ENCODE measurements around the gene SLC16A13. TPM values are rescaled to one million over a fixed set of nuclear protein-coding genes. Genes with fewer than 3 reads are reported as not detected.

SLC16A13 gene
- total and polyA plus RNA-seq, 2 experiments from 2014 or later = 4.0 to 5.8 TPM

- H3K4me3 ChIP-seq = no peak overlapping the region
- H3K27ac ChIP-seq = no peak overlapping the region
- no peaks in the 10 kb centered on the region for H3K36me3 ChIP-seq
- TF ChIP-seq, protein P1, sequence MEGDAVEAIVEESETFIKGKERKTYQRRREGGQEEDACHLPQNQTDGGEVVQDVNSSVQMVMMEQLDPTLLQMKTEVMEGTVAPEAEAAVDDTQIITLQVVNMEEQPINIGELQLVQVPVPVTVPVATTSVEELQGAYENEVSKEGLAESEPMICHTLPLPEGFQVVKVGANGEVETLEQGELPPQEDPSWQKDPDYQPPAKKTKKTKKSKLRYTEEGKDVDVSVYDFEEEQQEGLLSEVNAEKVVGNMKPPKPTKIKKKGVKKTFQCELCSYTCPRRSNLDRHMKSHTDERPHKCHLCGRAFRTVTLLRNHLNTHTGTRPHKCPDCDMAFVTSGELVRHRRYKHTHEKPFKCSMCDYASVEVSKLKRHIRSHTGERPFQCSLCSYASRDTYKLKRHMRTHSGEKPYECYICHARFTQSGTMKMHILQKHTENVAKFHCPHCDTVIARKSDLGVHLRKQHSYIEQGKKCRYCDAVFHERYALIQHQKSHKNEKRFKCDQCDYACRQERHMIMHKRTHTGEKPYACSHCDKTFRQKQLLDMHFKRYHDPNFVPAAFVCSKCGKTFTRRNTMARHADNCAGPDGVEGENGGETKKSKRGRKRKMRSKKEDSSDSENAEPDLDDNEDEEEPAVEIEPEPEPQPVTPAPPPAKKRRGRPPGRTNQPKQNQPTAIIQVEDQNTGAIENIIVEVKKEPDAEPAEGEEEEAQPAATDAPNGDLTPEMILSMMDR (IDR thresholded peaks at IDR 0.05; ENCODE audit: low read depth, low read length) = no peak
- H3K27me3 ChIP-seq = peaks cover 35% of the 10 kb centered on the region
- no peaks in the 10 kb centered on the region for H3K9me3 ChIP-seq (ENCODE audit: low read depth)
- DNase-seq (ENCODE audit: low read depth in 1 of 2, low spot score in 1 of 2) = peak in 1 of 2 donors; percentile 25
- H3K4me1 ChIP-seq (ENCODE audit: low read depth) = peaks cover 9% of the 10 kb centered on the region
Observed at GRCh38 chr17:7041607-7042500, 6.0 kb downstream of the SLC16A13 start.

DNA sequence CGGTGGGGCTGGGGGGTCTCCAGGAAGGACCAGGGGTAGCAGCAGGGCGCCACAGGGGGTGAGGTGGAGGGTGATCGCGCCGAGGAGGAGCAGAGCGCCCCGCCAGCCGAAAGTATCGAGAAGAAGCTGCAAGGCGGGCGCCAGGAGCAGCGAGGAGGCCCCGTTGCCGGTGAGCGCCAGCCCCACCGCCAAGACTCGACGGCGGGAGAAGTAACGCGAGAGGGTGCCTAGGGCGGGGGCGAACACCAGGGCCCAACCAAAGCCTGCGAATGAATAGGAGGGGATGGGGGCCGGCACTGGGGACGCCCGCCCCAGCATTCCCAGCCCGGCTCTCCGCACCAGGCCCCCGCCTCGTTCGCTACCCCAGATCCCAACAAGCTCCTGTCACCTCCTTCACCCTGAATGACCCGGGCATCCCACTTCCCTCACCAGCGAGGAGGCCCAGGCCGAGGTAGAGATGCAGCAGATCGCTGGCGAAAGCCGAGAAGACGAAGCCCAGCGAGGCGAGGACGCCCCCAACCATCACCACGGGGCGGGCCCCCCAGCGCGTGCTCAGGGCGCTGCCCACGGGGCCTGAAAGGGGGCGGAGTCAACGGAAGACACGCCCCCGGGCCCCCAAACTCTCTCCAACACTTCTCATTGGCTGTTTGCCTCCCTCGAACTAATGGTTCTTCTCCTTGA lies 6.8 kb downstream of the SLC16A13 start:
- H3K27ac ChIP-seq = no peak overlapping the region
- H3K4me3 ChIP-seq = peak overlapping the region; percentile 14
- TF ChIP-seq, protein P1 (IDR thresholded peaks at IDR 0.05; ENCODE audit: low read depth, low read length) = no peak
- H3K9me3 ChIP-seq (ENCODE audit: low read depth) = no peaks in the 10 kb centered on the region
- H3K4me1 ChIP-seq (ENCODE audit: low read depth) = peaks cover 11% of the 10 kb centered on the region
- no peaks in the 10 kb centered on the region for H3K36me3 ChIP-seq
- H3K27me3 ChIP-seq = peaks cover 35% of the 10 kb centered on the region
- peak in 1 of 2 donors; percentile 30 for DNase-seq (ENCODE audit: low read depth in 1 of 2, low spot score in 1 of 2)

- DNase-seq (ENCODE audit: low read depth in 1 of 2, low spot score in 1 of 2) = no peak
- Histone ChIP-seq H3K9me3 (ENCODE audit: low read depth) (no peaks in the 10 kb centered on the region), H3K4me3 (peak overlapping the region; percentile 14), H3K4me1 (ENCODE audit: low read depth) (peaks cover 6% of the 10 kb centered on the region), H3K36me3 (no peaks in the 10 kb centered on the region), H3K27me3 (peaks cover 35% of the 10 kb centered on the region), H3K27ac (no peak overlapping the region)
- TF ChIP-seq, protein P1 (IDR thresholded peaks at IDR 0.05; ENCODE audit: low read depth, low read length) = no peak
Observed at GRCh38 chr17:7043182-7043496, 7.3 kb downstream of the SLC16A13 start.

DNA sequence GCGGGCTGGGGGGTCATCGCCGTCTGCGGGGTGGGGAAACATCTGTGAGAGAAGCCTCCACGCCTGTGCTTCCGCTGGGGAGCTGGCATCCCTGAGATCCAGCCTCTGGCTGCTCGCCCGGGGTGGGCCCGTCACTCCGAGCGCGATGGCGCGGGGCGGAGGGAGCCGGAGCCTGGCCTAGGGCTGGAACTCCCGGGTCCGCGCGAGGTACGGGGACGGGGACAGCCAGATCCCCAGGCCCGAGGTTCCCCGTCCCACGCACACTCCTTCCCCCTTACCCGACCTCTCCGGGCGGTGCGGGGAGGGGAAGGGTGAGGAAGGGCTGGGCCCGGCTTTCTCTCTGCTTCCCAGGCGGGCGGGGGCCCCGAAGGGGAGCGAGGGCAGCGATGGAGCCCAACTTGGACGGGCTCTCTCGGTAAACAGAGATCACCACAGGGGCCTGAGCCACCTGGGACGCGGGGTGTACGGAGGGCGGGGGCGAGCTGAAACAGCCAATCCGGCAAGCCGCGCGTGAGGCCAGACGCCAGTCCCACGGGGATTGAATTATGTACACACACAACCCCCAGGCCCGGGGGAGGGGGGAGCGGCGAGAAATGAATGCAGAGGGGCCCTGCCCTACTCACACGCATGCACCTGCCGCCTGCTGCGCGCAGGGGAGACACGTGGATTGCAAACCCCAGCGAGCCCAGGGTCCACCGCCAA lies 7.8 kb downstream of the SLC16A13 start, which contains the start of gene SLC16A11:
SLC16A11 (minus strand) TSS at position 596 of the 702 bp plus-strand sequence; CDS start at position 17, 579 bp downstream.
- no peak within 1 kb of the TSS for H3K27ac ChIP-seq
- H3K4me1 ChIP-seq (ENCODE audit: low read depth) = peaks cover 5% of the 10 kb centered on the region
- no peaks in the 10 kb centered on the region for H3K9me3 ChIP-seq (ENCODE audit: low read depth)
- peak within 1 kb of the TSS; percentile 14 for H3K4me3 ChIP-seq
- peak in 1 of 2 donors; percentile 61 for DNase-seq (ENCODE audit: low read depth in 1 of 2, low spot score in 1 of 2)
- TF ChIP-seq, protein P1 (IDR thresholded peaks at IDR 0.05; ENCODE audit: low read depth, low read length) = no peak
- peaks cover 35% of the 10 kb centered on the region for H3K27me3 ChIP-seq
- H3K36me3 ChIP-seq = no peaks in the 10 kb centered on the region

DNA sequence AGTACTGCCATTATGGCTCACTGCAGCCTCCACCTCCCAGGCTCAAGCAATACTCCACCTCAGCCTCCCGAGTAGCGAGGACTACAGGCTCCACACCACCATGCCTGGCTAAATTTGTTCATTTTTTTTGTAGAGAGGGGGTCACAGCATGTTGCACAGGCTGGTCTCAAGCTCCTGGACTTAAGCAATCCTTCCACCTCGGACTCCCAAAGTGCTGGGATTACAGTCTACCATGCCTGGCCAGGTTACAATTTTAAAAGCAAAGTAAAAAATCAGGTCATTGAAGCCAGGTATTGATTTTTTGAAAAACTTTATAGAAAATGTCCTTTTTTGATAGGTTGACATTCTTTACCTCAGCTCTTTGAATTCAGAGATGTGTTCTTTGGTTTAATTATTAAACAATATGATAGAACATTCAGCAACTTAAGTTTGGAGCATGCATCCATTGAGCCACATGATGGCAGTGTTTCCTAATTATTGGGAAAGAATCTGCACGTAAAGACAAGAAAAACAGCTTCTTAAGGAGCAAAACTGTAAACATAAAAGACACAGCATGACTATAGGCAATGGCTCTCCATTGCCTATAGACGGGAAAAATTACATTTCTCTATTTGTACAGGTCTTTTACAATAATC lies 9.8 kb downstream of the SLC16A13 start:
- H3K4me3 ChIP-seq = peak overlapping the region; percentile 12
- peaks cover 35% of the 10 kb centered on the region for H3K27me3 ChIP-seq
- H3K27ac ChIP-seq = no peak overlapping the region
- H3K9me3 ChIP-seq (ENCODE audit: low read depth) = no peaks in the 10 kb centered on the region
- H3K36me3 ChIP-seq = no peaks in the 10 kb centered on the region
- DNase-seq (ENCODE audit: low read depth in 1 of 2, low spot score in 1 of 2) = peak; percentile 67 to 89
- peaks cover 5% of the 10 kb centered on the region for H3K4me1 ChIP-seq (ENCODE audit: low read depth)
- TF ChIP-seq, protein P1 (IDR thresholded peaks at IDR 0.05; ENCODE audit: low read depth, low read length) = peak; percentile 69
